ENCODE measurements around the gene ARSJ. TPM values are rescaled to one million over a fixed set of nuclear protein-coding genes. Genes with fewer than 3 reads are reported as not detected.

Gene ARSJ
- total RNA-seq, 6 experiments from 2014 or later: 33.4 to 40.6 (median 36.1) TPM

DNA sequence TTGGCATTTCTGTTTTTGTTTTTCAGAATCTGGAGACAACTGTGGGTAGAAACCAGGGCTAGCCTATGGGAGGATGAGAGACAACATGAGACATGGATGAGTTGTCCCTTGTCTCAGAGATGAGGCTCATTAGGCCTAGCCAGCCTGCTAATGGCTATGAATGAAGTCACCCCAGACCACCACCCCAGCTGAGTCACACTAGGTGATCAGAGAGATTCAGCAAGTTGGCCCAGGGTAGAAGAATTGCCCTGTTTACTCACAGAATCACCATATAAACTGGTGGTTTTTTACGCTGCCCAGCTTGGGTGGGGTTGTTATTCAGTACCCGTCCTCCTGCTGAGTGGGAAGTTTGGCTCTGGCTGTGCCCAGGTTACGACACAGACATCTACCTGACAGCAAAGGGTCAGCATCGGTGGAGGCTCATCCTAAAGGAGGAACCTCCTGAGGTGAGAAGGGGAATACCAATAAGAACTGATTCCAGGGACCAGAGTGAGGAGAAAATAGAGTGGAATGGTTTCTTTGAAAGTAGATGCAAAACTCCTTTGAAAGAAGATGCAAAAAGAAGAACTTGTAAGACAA is 17.2 kb upstream of the ARSJ start:
- peak; percentile 73 for DNase-seq
- Mint-ChIP-seq H3K27me3 (ENCODE audit: insufficient read depth) (0 out of 2 replicates have a peak, but pooled peaks cover 2% of the 10 kb centered on the region), H3K9me3 (no peaks in the 10 kb centered on the region), H3K36me3 (ENCODE audit: low read depth) (no peaks in the 10 kb centered on the region), H3K4me3 (no peak overlapping the region; the same call in 1 of the 2 replicates), H3K27ac (peak overlapping the region; percentile 72), H3K4me1 (ENCODE audit: low read depth) (peaks cover 22% of the 10 kb centered on the region)
- TF ChIP-seq, protein P1, sequence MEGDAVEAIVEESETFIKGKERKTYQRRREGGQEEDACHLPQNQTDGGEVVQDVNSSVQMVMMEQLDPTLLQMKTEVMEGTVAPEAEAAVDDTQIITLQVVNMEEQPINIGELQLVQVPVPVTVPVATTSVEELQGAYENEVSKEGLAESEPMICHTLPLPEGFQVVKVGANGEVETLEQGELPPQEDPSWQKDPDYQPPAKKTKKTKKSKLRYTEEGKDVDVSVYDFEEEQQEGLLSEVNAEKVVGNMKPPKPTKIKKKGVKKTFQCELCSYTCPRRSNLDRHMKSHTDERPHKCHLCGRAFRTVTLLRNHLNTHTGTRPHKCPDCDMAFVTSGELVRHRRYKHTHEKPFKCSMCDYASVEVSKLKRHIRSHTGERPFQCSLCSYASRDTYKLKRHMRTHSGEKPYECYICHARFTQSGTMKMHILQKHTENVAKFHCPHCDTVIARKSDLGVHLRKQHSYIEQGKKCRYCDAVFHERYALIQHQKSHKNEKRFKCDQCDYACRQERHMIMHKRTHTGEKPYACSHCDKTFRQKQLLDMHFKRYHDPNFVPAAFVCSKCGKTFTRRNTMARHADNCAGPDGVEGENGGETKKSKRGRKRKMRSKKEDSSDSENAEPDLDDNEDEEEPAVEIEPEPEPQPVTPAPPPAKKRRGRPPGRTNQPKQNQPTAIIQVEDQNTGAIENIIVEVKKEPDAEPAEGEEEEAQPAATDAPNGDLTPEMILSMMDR (IDR thresholded peaks at IDR 0.05): no peak

GRCh38 chr4:113993887-113994286 is 14.4 kb upstream of the ARSJ start:
- H3K4me1 Mint-ChIP-seq (ENCODE audit: low read depth): peaks cover 27% of the 10 kb centered on the region
- H3K27me3 Mint-ChIP-seq (ENCODE audit: insufficient read depth): 0 out of 2 replicates have a peak, but pooled peaks cover 2% of the 10 kb centered on the region
- no peaks in the 10 kb centered on the region for H3K9me3 Mint-ChIP-seq
- no peak for DNase-seq
- no peaks in the 10 kb centered on the region; the same call in 1 of the 2 replicates for H3K36me3 Mint-ChIP-seq (ENCODE audit: low read depth)
- no peak overlapping the region for H3K4me3 Mint-ChIP-seq
- TF ChIP-seq, protein P1 (IDR thresholded peaks at IDR 0.05): no peak
- H3K27ac Mint-ChIP-seq: no peak overlapping the region

DNA sequence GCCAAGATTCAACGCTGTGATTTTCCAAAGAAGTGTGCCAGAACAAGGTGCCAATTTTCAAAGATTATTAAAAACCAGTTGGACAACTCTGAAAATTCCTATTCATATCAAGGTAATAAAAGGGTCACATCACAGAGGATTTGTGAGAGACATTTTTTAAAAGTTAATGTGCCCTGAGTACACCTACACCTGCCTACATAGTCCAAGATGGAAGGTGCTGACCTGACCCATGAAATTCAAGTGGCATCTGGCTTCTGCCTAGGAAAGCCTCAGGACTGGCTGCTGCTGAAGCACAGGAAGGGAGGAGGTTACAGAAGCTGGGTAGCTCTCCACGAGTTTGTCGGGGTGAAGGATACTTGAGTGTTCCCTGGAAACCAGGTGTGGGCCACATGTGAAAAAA is 11.4 kb upstream of the ARSJ start:
- Mint-ChIP-seq H3K4me1 (ENCODE audit: low read depth) (peaks cover 8% of the 10 kb centered on the region), H3K27me3 (ENCODE audit: insufficient read depth) (peaks cover 2% of the 10 kb centered on the region; the same call in 1 of the 2 replicates), H3K4me3 (no peak overlapping the region), H3K27ac (no peak overlapping the region), H3K9me3 (no peaks in the 10 kb centered on the region), H3K36me3 (ENCODE audit: low read depth) (no peaks in the 10 kb centered on the region; the same call in 1 of the 2 replicates)
- TF ChIP-seq, protein P1 (IDR thresholded peaks at IDR 0.05): no peak
- no peak for DNase-seq

DNA sequence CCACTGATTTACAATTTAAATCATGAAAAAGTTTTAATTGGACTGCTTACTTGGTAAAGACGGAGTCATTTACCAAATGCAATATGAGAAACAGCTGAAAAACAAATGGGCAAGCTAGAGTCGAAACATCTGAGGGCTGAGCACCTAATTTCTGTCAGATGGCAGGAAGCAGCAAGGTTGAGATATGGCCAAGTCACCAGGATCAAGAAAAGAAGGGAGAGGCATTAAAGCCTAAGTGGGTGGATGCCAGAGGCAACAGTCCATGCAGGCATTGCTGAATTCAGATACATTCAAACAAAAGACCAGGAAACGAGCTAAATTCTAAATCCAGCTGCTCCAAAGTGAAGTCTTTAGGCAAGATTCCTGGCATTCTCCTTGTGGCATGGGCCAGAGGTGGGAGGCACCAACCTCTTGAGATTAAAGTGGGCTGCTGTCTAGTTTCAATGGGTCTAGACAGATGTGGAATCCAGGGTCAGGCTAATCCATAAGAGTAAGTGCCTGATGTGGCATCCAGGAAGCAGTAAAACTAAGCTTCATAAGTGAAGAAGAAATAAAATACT is 8.0 kb upstream of the ARSJ start:
- Mint-ChIP-seq H3K27ac (no peak overlapping the region), H3K4me3 (no peak overlapping the region), H3K4me1 (ENCODE audit: low read depth) (peaks cover 11% of the 10 kb centered on the region), H3K27me3 (ENCODE audit: insufficient read depth) (no peaks in the 10 kb centered on the region; the same call in none of the 2 replicates), H3K9me3 (peaks cover 7% of the 10 kb centered on the region; the same call in 1 of the 2 replicates), H3K36me3 (ENCODE audit: low read depth) (peaks cover 9% of the 10 kb centered on the region)
- no peak for DNase-seq
- TF ChIP-seq, protein P1 (IDR thresholded peaks at IDR 0.05): no peak

DNA sequence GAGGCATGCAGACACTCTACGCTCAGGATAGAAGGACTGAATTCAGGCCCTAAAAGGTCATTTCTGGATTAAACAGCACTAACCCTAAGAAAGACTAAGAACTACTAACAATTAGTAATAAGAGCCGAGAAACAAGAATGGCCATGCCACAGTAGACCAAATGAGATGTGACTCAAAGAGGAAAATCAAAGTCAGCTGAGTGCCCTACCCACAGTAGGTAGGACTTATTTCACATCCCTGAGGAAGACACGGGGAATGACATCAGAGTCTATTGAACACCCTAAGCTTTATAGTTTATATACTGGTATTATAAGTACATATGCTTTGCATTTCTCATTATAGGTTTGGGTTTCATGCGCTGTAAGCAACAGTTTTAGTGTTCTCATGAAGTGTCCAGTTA is 2.7 kb upstream of the ARSJ start:
- H3K4me3 Mint-ChIP-seq: no peak overlapping the region
- H3K27ac Mint-ChIP-seq: no peak overlapping the region
- peaks cover 2% of the 10 kb centered on the region; the same call in 1 of the 2 replicates for H3K27me3 Mint-ChIP-seq (ENCODE audit: insufficient read depth)
- DNase-seq: no peak
- H3K4me1 Mint-ChIP-seq (ENCODE audit: low read depth): peaks cover 27% of the 10 kb centered on the region
- peaks cover 7% of the 10 kb centered on the region; the same call in 1 of the 2 replicates for H3K9me3 Mint-ChIP-seq
- H3K36me3 Mint-ChIP-seq (ENCODE audit: low read depth): peaks cover 21% of the 10 kb centered on the region
- TF ChIP-seq, protein P1 (IDR thresholded peaks at IDR 0.05): no peak

Measured in HFFc6 (cell line).